HG03196 (cell line): ENCODE data around the gene ADAMTS1.

Source experiments
- ATAC-seq: cut with Tn5 transposase; IDR thresholded peaks from one replicate; pipeline ENCODE4 v1.9.1; 2021; ENCODE audit not compliant: unreplicated experiment

The ADAMTS1 gene

GRCh38 chr21:26845759-26846035, 488 bp upstream of the ADAMTS1 start:
- ATAC-seq, result no peak

- no peak for ATAC-seq
Observed at GRCh38 chr21:26844258-26845065, 747 bp downstream of the ADAMTS1 start.

GRCh38 chr21:26843933-26844257, 1.3 kb downstream of the ADAMTS1 start:
- ATAC-seq, result no peak

- no peak for ATAC-seq
Observed at GRCh38 chr21:26842974-26843932, 2.0 kb downstream of the ADAMTS1 start.

- no peak for ATAC-seq
Observed at GRCh38 chr21:26842300-26842699, 2.9 kb downstream of the ADAMTS1 start.

- no peak for ATAC-seq
Observed at GRCh38 chr21:26840912-26841311, 4.3 kb downstream of the ADAMTS1 start.

- no peak for ATAC-seq
Observed at GRCh38 chr21:26840201-26840600, 5.0 kb downstream of the ADAMTS1 start.

- no peak for ATAC-seq
Observed at GRCh38 chr21:26837539-26837938, 7.7 kb downstream of the ADAMTS1 start.

- no peak for ATAC-seq
Observed at GRCh38 chr21:26836528-26836927, 8.7 kb downstream of the ADAMTS1 start.

- no peak for ATAC-seq
Observed at GRCh38 chr21:26835714-26836265, 9.4 kb downstream of the ADAMTS1 start.

- no peak for ATAC-seq
Observed at GRCh38 chr21:26835027-26835713, 10.0 kb downstream of the ADAMTS1 start.

- no peak for ATAC-seq
Observed at GRCh38 chr21:26834181-26834905, 10.9 kb downstream of the ADAMTS1 start.

GRCh38 chr21:26833460-26833939, 11.7 kb downstream of the ADAMTS1 start:
- ATAC-seq, result no peak

GRCh38 chr21:26833011-26833410, 12.2 kb downstream of the ADAMTS1 start:
- ATAC-seq, result no peak

GRCh38 chr21:26832546-26832945, 12.7 kb downstream of the ADAMTS1 start:
- ATAC-seq, result no peak

- ATAC-seq, result no peak
Observed at GRCh38 chr21:26826801-26827200, 18.4 kb downstream of the ADAMTS1 start.

- no peak for ATAC-seq
Observed at GRCh38 chr21:26820509-26820908, 24.7 kb downstream of the ADAMTS1 start.

- ATAC-seq, result no peak
Observed at GRCh38 chr21:26819740-26820324, 25.4 kb downstream of the ADAMTS1 start.

- ATAC-seq, result no peak
Observed at GRCh38 chr21:26818906-26819305, 26.3 kb downstream of the ADAMTS1 start.

- no peak for ATAC-seq
Observed at GRCh38 chr21:26815197-26815596, 30.0 kb downstream of the ADAMTS1 start.
